CD4-positive, alpha-beta T cell (primary cell): ENCODE data around the gene INPP5D. TPM values are rescaled to one million over a fixed set of nuclear protein-coding genes. Genes with fewer than 3 reads are reported as not detected.

Source experiments
- ATAC-seq: fragments of 200-7000 bp; cut with Tn5 transposase; one replicate; pipeline ENCODE4 v1.10.0; 2022; ENCODE audit warnings: mild to moderate bottlenecking; ENCODE audit not compliant: poor library complexity
- CTCF ChIA-PET: fragments of 350-600 bp; sonication (Branson Sonifier 250); formaldehyde crosslinking; loops from one replicate; lab custom pipeline; 2021; ENCODE audit warnings: antibody characterized with exemption, inconsistent platforms; lab: Charles Lee
- POLR2A ChIA-PET: fragments of 350-600 bp; sonication (Branson Sonifier 250); formaldehyde crosslinking; loops from one replicate; lab custom pipeline; 2021; ENCODE audit warnings: antibody characterized with exemption, inconsistent platforms; lab: Charles Lee
- DNase-seq, 14 experiments: peaks; one replicate each; pipeline ENCODE4 v3.0.0-alpha.2; 2013 to 2020; ENCODE audit warnings: mixed read lengths in 2 of 14
- H3K27ac ChIP-seq, 2 donors: one replicate each; pipeline versions ENCODE4 v1.5.1 to v1.7.0; 2013; ENCODE audit warnings: low read length in 2 of 2, low read depth in 1 of 2, mild to moderate bottlenecking in 1 of 2
- H3K27me3 ChIP-seq, 2 experiments: 1 replicate in 1 of 2; 2 replicates in 1 of 2; pipeline versions ENCODE4 v1.6.1 to v1.7.0; 2013; ENCODE audit warnings: low read length in 2 of 2, control low read depth in 1 of 2, mild to moderate bottlenecking in 1 of 2, moderate library complexity in 1 of 2; ENCODE audit not compliant: insufficient read depth in 2 of 2, control insufficient read depth in 1 of 2
- H3K36me3 ChIP-seq: one replicate; pipeline ENCODE4 v1.6.1; 2013; ENCODE audit warnings: low read length, control low read depth; ENCODE audit not compliant: insufficient read depth
- H3K4me1 ChIP-seq: one replicate; pipeline ENCODE4 v1.6.1; 2013; ENCODE audit warnings: low read length, control low read depth; ENCODE audit not compliant: insufficient read depth
- H3K4me3 ChIP-seq: one replicate; pipeline ENCODE4 v1.5.1; 2013; ENCODE audit warnings: mild to moderate bottlenecking, low read length, moderate library complexity
- H3K9me3 ChIP-seq, 2 experiments: 1 replicate in 1 of 2; 2 replicates in 1 of 2; pipeline versions ENCODE4 v1.6.1 to v1.7.0; 2013; ENCODE audit warnings: low read length in 2 of 2, mild to moderate bottlenecking in 2 of 2, control low read depth in 1 of 2, moderate library complexity in 1 of 2; ENCODE audit not compliant: control insufficient read depth in 1 of 2, insufficient read depth in 1 of 2
- H3K27ac Mint-ChIP-seq: one replicate; pipeline ENCODE4 v1.8.0; 2020; ENCODE audit warnings: mixed read lengths
- H3K27me3 Mint-ChIP-seq: one replicate; pipeline ENCODE4 v1.8.0; 2021; ENCODE audit warnings: mixed read lengths
- H3K36me3 Mint-ChIP-seq: one replicate; pipeline ENCODE4 v1.8.0; 2021; ENCODE audit warnings: low read depth, mixed read lengths
- H3K4me1 Mint-ChIP-seq: one replicate; pipeline ENCODE4 v1.8.0; 2021; ENCODE audit warnings: low read depth, mixed read lengths
- H3K4me3 Mint-ChIP-seq: one replicate; pipeline ENCODE4 v1.8.0; 2020; ENCODE audit warnings: mild to moderate bottlenecking, mixed read lengths
- H3K9me3 Mint-ChIP-seq: one replicate; pipeline ENCODE4 v1.8.0; 2020; ENCODE audit warnings: mixed read lengths
- CTCF ChIP-seq: fragments of 200-600 bp; IDR thresholded peaks from one replicate; pipeline ENCODE4 v1.8.0; 2022; ENCODE audit warnings: antibody characterized with exemption, mild to moderate bottlenecking
- intact Hi-C, 2 experiments: fragments of 100-400 bp; cut with DNase I in 1 of 2; cut with micrococcal nuclease in 1 of 2; formaldehyde crosslinking; loops; one replicate each; pipeline versions ENCODE4 v1.15.1 to v1.9.0; 2023 to 2025; cut with DNase I, micrococcal nuclease
- total RNA-seq, 174 experiments: library from RNA in 2 of 174; stranded (reverse) in 2 of 174; gene quantifications; one replicate each; pipeline ENCODE4 v1.2.3 and lab custom pipeline; 2021 to 2026

The INPP5D gene
- total RNA-seq, 2 experiments from 2014 or later = 141 to 154 TPM

GRCh38 chr2:233081232-233081730, 21.1 kb downstream of the INPP5D start:
- intact Hi-C loops = loop anchor here (5.0 kb wide), 3 partner anchors 166 to 186 kb away; partner anchors contain the start of gene ATG16L1 (in 1 of the 2)
- H3K9me3 Mint-ChIP-seq = no peaks in the 10 kb centered on the region
- H3K4me3 Mint-ChIP-seq = peak overlapping the region; percentile 76
- Histone ChIP-seq H3K36me3 (peaks cover 15% of the 10 kb centered on the region), H3K27ac (peak overlapping the region; percentile 67 to 71), H3K27me3 (no peaks in the 10 kb centered on the region), H3K4me1 (peaks cover 93% of the 10 kb centered on the region), H3K9me3 (no peaks in the 10 kb centered on the region), H3K4me3 (peak overlapping the region; percentile 0)
- H3K27me3 Mint-ChIP-seq = no peaks in the 10 kb centered on the region
- H3K27ac Mint-ChIP-seq = peak overlapping the region; percentile 85
- H3K4me1 Mint-ChIP-seq = peaks cover 83% of the 10 kb centered on the region
- ATAC-seq (peak; percentile 71), DNase-seq (peak in 12 of 14 experiments; percentile 41 to 79 (median 58))
- H3K36me3 Mint-ChIP-seq = peaks cover 66% of the 10 kb centered on the region
- ChIA-PET POLR2A (interaction anchor here (0.6 to 9.9 kb wide), 3 partner anchors 10 to 187 kb away, joined by 3 to 190 read pairs (median 4); partner anchors contain the start of gene INPP5D), CTCF (interaction anchor here (6.4 kb wide), 1 partner anchor 20 kb away, joined by 37 read pairs; the partner anchor contains the start of gene INPP5D)
- TF ChIP-seq CTCF = no peak

GRCh38 chr2:233081731-233082221, 21.6 kb downstream of the INPP5D start:
- Histone ChIP-seq H3K27me3 (no peaks in the 10 kb centered on the region), H3K36me3 (peaks cover 15% of the 10 kb centered on the region), H3K4me1 (peaks cover 97% of the 10 kb centered on the region), H3K9me3 (no peaks in the 10 kb centered on the region), H3K4me3 (peak overlapping the region; percentile 0), H3K27ac (peak overlapping the region; percentile 67 to 71)
- Mint-ChIP-seq H3K27me3 (no peaks in the 10 kb centered on the region), H3K9me3 (no peaks in the 10 kb centered on the region), H3K36me3 (peaks cover 69% of the 10 kb centered on the region), H3K4me3 (peak overlapping the region; percentile 76), H3K27ac (peak overlapping the region; percentile 85), H3K4me1 (peaks cover 88% of the 10 kb centered on the region)
- CTCF ChIA-PET = interaction anchor here (1.1 to 6.4 kb wide), 2 partner anchors 21 to 170 kb away, joined by 3 to 37 read pairs; partner anchors contain the start of genes ATG16L1 and INPP5D
- intact Hi-C loops = loop anchor here (5.0 kb wide), 3 partner anchors 166 to 186 kb away; partner anchors contain the start of gene ATG16L1 (in 1 of the 2)
- POLR2A ChIA-PET = interaction anchor here (1.6 to 9.9 kb wide), 2 partner anchors 8 to 20 kb away, joined by 3 to 190 read pairs; partner anchors contain the start of gene INPP5D
- DNase-seq (no peak), ATAC-seq (no peak)
- no peak for TF ChIP-seq CTCF

GRCh38 chr2:233082222-233082930, 22.2 kb downstream of the INPP5D start:
- H3K27ac Mint-ChIP-seq = peak overlapping the region; percentile 85

More at GRCh38 chr2:233082222-233082930, 22.2 kb downstream of the INPP5D start:
- Mint-ChIP-seq H3K4me1 (peaks cover 93% of the 10 kb centered on the region), H3K27me3 (no peaks in the 10 kb centered on the region), H3K4me3 (peak overlapping the region; percentile 70), H3K36me3 (peaks cover 69% of the 10 kb centered on the region), H3K9me3 (no peaks in the 10 kb centered on the region)
- ChIA-PET CTCF (interaction anchor here (1.1 to 6.4 kb wide), 2 partner anchors 21 to 169 kb away, joined by 3 to 37 read pairs; partner anchors contain the start of genes ATG16L1 and INPP5D), POLR2A (interaction anchor here (0.6 to 9.9 kb wide), 4 partner anchors 9 to 1212 kb away, joined by 3 to 190 read pairs (median 4); partner anchors contain the start of gene INPP5D)
- intact Hi-C loops = loop anchor here (5.0 kb wide), 3 partner anchors 165 to 185 kb away; partner anchors contain the start of gene ATG16L1 (in 1 of the 2)
- DNase-seq = peak in 2 of 14 experiments; percentile 38 to 55
- Histone ChIP-seq H3K4me1 (peaks cover 100% of the 10 kb centered on the region), H3K36me3 (peaks cover 15% of the 10 kb centered on the region), H3K9me3 (no peaks in the 10 kb centered on the region), H3K27me3 (no peaks in the 10 kb centered on the region), H3K4me3 (peak overlapping the region; percentile 19), H3K27ac (peak overlapping the region; percentile 67 to 71)
- no peak for TF ChIP-seq CTCF
- no peak for ATAC-seq
